NCI-H1092 (cell line): ENCODE measurements around the gene LPAR6.
"Not testable (repeated sequence)": the region's sequence is repeated elsewhere in the genome, so short reads cannot be mapped to it uniquely, and the experiment has no call there.

Experiments
- DNase-seq: peaks from one replicate; lab custom pipeline; 2025; lab: John Stamatoyannopoulos, UW

Gene LPAR6, protein sequence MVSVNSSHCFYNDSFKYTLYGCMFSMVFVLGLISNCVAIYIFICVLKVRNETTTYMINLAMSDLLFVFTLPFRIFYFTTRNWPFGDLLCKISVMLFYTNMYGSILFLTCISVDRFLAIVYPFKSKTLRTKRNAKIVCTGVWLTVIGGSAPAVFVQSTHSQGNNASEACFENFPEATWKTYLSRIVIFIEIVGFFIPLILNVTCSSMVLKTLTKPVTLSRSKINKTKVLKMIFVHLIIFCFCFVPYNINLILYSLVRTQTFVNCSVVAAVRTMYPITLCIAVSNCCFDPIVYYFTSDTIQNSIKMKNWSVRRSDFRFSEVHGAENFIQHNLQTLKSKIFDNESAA

DNA sequence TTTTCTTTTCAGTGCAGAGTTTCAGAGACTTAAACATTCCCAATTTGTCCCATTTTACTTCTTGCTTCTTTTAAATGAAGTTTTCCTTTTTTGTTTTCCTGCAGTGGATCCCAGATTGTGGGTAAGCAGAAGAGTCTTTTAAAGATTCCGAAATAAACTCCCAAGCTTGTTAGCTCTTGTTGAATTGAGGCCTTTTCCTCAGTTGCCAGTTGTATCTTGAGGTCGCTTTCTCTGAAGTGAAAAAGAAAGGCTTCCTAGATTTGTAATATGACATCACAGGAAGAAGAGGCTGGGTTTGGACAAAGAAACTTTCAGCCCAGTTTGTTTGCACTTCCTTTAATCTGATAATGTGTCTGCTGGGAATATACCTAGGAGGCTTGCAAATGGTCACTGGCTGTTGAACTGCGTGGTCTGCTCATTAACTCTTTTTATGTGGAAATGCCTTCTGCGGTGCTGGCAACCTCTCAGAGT is at the start of gene LPAR6:
Gene LPAR6, minus strand, starts transcription at position 233 of the 471 bp plus-strand sequence. CDS start 690 bp downstream, outside the sequence.
- DNase-seq: no peak

DNA sequence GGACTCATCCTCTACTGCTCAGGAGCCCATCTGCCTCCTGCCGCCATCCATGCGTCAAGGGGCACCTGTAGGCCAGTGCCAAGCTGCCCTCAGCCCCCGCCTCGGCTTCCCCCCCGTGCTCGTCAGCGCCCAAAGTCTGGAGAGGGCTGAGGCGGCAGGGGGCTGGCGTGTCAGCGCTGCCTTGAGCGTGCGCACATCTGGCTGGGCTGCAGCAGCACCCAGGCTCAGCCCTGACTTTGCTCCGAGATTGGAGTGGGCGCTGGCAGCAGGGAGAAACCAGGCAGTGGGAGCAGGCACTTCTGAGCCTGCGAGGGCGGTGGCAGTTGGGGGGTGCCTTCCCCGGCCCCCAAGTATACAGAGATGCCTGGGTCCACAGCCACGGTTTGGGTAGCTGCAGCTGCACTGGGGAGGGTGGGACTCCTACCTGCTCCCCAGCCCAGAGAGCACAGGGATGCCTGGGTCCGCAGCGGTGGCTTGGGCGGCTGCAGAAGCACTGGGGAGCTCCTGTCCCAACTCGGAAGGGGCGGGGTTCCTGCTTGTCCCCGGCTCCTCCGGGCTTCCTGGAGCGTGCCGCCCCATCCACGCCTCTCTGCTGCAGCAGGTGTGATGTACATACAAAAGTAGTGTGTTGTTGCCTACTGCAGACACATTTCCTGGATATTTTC is 44.8 kb upstream of the LPAR6 start:
- no peak for DNase-seq

- no peak for DNase-seq
Observed at GRCh38 chr13:48456546-48456945, 43.6 kb upstream of the LPAR6 start.

DNA sequence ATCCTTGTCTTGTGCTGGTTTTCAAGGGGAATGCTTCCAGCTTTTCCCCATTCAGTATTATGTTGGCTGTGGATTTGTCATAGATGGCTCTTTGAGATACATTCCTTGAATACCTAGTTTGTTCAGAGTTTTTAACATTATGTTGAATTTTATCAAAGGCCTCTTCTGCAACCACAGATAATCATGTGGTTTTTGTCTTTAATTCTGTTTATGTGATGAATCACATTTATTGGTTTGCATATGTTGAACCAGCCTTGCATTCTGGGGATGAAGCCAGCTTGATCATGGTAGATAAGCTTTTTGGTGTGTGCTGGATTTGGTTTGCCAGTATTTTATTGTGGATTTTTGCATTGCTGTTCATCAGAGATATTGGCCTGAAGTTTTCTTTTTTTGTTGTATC is 38.3 kb upstream of the LPAR6 start:
- DNase-seq: not testable (repeated sequence)

DNA sequence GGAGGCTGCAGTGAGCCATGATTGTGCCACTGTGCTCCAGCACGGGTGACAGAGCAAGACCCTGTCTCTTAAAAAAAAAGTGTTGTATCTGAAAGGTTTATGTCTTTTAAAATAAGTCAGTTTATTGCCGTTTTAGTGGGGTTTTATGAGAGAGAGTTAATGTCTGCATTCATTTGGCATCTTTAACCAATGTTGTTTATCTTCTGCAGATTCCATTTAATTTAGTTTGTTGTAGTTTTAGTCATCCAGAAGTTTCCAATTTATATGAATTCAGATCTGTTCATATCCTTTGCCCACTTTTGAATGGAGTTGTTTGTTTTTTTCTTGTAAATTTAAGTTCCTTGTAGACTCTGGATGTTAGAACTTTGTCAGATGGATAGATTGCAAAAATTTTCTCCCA is 36.7 kb upstream of the LPAR6 start:
- DNase-seq: no peak

DNA sequence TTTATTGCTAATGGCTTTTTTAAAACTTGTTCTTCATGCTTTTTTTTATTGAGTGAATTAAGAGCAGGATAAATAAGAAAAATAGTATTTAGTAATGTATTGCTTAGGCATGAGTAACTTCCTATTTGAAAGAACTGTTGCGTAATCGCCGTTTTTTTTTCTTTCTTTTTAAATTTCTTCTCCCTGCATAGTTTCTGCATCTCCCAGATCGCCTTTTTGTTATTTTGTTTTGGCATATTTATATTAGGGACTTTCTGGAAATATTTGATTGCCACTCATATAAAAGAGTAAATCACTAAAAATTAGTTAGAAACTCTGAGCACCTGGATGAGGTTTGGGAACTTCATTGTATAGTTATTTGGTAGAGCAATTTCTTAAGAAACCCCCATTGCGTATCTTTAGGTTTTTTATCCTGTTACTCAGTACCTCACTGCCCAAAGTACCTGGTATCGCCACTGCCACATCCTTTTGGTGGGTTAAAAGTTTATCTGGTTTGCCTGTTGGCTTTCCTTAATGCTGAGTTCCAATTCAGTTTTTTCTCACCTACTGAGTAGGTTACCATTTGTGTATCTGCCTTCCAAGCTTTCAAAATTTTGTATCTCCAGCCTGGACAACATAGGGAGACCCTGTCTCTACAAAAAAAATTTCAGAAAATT is 36.2 kb upstream of the LPAR6 start:
- no peak for DNase-seq

DNA sequence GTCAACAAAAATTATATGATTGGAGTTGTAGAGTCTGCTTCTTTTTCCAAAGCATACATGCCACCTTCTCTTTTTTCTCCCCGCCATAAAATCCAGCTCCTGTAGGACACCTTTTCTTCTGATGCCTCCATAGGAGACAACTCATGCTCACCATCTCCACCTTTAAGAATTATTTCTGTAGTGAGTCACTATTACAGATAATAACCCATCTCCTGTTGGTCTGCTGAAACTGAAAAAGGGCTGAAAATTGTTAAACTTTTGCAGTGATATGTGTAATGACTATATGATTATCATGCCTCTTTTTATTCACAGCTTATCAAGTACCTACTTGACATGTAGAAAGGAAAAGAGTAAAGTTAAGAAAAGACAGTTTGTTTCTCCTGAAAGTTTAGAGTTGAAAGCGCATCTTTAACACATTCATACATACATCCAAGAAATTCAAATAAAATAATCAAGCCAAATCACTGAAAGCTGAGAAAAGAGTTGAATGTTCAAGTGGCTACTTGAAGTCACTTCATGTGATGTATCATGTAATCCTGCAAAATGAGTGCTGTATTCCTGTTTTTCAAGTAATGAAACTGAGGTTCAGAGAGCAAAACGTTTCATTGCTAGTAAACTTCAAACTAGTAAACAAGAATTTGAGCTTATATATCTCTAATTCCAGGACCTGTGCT is 35.5 kb upstream of the LPAR6 start:
- DNase-seq: no peak

GRCh38 chr13:48446464-48446863 is 33.6 kb upstream of the LPAR6 start:
- no peak for DNase-seq

DNA sequence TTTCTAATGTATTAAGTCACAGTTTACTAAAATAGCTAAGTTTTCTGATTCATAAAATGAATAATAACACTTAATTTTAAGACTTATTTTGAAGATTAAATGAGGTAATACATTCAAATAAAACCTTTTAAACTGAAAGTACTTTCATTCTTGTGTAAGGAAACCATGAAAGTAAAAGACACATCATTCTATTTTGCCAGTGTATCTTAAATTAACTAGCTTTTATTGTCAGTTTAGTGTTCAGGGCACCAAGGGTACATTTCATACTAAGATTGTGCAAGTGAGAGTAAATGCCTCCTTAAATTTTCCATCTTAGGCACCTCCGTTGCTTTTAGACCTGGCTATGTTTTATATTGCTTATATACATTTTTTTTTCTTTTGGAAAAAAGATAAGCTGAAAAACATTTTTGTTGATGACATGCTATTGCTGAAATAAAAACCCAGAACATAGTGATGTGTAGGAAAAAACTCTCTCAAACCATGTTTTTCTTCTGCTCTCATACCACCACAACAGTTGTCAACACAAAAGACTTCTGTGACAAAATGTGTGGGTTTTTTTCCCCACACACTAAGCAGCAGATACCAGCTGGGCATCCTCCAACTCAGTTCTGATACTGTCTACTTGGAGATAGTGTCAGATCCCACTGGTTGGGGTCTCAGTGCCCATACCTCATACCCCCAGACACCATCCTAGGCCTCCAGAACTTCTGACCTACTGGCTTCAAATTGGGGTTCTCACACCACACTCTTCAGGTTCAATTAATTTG is 30.7 kb upstream of the LPAR6 start:
- DNase-seq: no peak

GRCh38 chr13:48437371-48437770 is 24.5 kb upstream of the LPAR6 start:
- no peak for DNase-seq

DNA sequence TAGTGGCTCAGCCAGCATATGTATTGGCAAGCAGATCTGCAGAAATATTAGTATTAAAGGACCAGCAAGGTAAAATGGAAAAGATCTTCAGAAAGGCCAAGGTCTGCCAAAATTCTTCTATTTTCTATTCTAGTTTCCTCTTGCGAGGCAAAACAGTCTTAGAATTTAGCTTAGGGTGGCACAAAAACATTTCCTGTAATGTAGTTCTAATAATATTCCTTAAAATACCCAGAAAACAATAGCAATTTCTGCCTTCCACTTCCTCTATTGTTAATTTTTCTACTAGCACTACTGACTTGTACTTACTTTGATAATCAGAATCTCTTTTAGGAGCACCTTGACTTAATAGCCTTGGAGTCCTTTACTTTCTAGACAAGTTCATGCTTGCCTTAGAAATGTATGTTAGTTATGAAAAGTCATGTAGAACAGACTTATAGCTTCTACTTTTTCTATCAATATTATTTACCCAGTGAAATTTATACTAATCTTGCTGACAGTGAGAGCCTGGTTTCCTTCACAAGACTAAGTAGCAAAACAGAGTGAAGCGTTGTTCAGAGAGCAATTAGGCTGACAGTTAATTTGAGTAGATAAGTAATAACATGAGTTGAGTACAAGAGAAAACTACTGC is 23.9 kb upstream of the LPAR6 start:
- DNase-seq: no peak

DNA sequence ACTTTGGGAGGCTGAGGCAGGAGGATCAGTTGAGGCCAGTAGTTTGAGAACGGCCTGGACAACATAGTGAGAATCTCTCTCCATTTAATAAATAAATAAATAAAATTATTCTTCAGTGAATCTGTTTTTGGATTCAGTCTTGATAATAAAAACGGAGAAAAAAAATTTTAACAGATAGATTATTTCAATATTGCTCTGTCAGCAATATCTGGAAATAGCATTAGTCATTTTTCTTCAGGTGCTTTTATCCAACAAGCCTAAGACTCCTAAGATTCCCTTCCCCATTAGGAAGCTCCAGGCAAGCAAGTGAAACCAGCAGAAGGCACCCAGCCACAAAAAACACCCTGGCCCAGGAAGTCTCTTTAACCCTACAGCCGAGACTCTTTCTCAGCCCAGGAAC is 21.3 kb upstream of the LPAR6 start:
- no peak for DNase-seq

DNA sequence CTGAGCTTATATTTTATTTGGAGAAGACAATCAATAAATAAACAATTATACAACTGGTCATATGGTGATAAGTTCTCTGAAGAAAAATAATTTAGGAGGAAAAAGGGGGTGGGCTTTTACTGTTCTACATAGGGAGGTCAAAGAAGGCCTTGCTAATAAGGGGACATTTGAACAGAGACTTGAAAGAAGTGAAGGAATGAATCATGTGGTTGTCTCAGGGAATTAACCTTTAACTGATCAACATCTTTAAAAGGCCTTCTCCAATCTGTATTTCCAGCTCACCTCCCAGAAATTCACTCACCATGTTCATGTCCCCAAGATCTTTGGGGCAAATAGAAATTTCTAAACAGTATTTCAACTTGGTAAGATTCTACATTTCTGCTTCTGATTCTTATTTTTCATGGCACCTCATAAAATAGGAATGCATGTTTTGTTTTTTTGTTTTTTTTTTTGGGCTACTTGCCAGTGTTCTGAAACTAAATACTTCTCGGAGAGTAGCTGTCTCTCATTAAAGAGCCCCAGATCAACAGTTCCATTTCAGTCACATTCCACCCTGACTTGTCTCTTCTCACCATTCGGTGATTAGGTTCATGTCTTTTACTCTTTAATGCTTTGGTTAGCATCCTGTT is 19.2 kb upstream of the LPAR6 start:
- DNase-seq: no peak

GRCh38 chr13:48431431-48431830 is 18.5 kb upstream of the LPAR6 start:
- no peak for DNase-seq

GRCh38 chr13:48429886-48430285 is 17.0 kb upstream of the LPAR6 start:
- no peak for DNase-seq

DNA sequence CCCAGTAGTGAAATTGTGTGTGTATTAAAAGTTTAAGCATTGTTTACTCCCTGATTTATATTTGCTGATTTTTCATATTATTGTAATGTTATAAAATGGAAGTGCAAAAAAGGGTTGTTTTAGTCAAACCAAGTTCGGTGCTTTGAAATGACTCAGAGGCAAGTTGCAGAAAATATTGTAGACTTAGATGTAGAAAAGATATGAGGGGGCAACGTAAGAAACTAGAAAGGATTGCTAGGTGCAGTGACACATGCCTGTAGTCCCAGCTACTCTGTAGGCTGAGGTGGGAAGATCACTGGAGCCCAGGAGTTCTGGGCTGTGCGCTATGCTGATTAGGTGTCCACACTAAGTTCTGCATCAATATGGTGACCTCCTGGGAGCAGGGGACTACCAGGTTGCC is 16.1 kb upstream of the LPAR6 start:
- DNase-seq: no peak

DNA sequence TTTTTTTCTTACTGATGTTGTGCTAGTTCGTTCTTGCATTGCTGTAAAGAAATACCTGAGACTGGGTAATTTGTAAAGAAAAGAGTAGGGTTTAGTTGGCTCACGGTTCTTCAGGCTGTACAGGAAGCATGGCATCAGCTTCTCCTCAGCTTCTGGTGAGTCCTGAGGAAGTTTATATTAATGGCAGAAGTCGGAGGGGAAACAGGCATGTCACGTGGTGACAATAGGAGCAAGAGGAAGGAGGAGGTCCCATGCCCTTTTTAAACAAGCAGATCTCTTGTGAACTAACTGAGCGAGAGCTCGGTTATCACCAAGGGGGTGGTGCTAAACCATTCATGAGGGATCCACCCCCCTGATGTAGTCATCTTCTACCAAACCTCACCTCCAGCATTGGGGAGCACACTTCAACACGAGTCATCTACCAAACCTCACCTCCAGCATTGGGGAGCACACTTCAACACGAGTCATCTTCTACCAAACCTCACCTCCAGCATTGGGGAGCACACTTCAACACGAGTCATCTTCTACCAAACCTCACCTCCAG is 13.9 kb upstream of the LPAR6 start:
- not testable (repeated sequence) for DNase-seq

GRCh38 chr13:48426052-48426451 is 13.1 kb upstream of the LPAR6 start:
- DNase-seq: no peak

GRCh38 chr13:48424212-48424611 is 11.3 kb upstream of the LPAR6 start:
- DNase-seq: no peak

DNA sequence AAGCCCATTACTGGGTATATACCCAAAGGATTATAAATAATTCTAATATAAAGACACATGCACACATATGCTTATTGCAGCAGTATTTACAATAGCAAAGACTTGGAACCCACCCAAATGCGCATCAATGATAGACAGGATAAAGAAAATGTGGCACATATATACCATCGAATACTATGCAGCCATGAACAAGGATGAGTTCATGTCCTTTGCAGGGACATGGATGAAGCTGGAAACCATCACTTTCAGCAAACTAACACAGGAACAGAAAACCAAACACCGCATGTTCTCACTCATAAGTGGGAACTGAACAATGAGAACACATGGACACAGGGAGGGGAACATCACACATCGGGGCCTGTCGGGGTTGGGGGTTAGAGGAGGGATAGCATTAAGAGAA is 9.1 kb upstream of the LPAR6 start:
- not testable (repeated sequence) for DNase-seq
